Kidney (tissue), 14 donors: ENCODE data around the gene PACC1. TPM values are rescaled to one million over a fixed set of nuclear protein-coding genes. Genes with fewer than 3 reads are reported as not detected.

Experiments
- DNase-seq, 5 donors: peaks; one replicate each; pipeline ENCODE4 v3.0.0-alpha.2; 2013 to 2020
- FAIRE-seq: peaks from 2 replicates; lab custom pipeline; 2012; peaks lifted over from hg19 to GRCh38; lab: Jason Lieb, UNC
- H3K27ac ChIP-seq, 2 donors: one replicate each; pipeline ENCODE4 v1.7.0; 2013; ENCODE audit warnings: low read depth in 2 of 2, low read length in 2 of 2, inconsistent platforms in 1 of 2
- H3K27me3 ChIP-seq: one replicate; pipeline ENCODE4 v1.7.1; 2013; ENCODE audit warnings: low read length, inconsistent platforms; ENCODE audit not compliant: control insufficient read depth, insufficient read depth
- H3K36me3 ChIP-seq, 3 donors: one replicate each; pipeline versions ENCODE4 v1.7.0 to v1.7.1; 2013; ENCODE audit warnings: low read length in 3 of 3, control low read depth in 1 of 3, inconsistent platforms in 1 of 3; ENCODE audit not compliant: insufficient read depth in 3 of 3, control insufficient read depth in 2 of 3
- H3K4me1 ChIP-seq, 3 donors: one replicate each; pipeline versions ENCODE4 v1.7.0 to v1.7.1; 2013; ENCODE audit warnings: low read length in 3 of 3, inconsistent platforms in 1 of 3, low read depth in 1 of 3; ENCODE audit not compliant: control insufficient read depth in 2 of 3, insufficient read depth in 2 of 3
- H3K4me3 ChIP-seq, 3 donors: one replicate each; pipeline versions ENCODE4 v1.7.0 to v1.8.1; 2013; ENCODE audit warnings: low read length in 3 of 3, control low read depth in 1 of 3, inconsistent platforms in 1 of 3
- H3K9ac ChIP-seq, 3 donors: one replicate each; pipeline versions ENCODE4 v1.7.0 to v1.7.1; 2013; ENCODE audit warnings: low read length in 3 of 3, control low read depth in 1 of 3, inconsistent platforms in 1 of 3
- H3K9me3 ChIP-seq, 3 donors: one replicate each; pipeline versions ENCODE4 v1.7.0 to v1.7.1; 2013; ENCODE audit warnings: low read length in 3 of 3, control low read depth in 1 of 3, inconsistent platforms in 1 of 3; ENCODE audit not compliant: control insufficient read depth in 2 of 3, insufficient read depth in 1 of 3
- CTCF ChIP-seq: IDR thresholded peaks from 3 replicates; pipeline ENCODE4 v1.5.1; 2012; ENCODE audit warnings: mild to moderate bottlenecking, moderate library complexity, borderline replicate concordance; ENCODE audit not compliant: insufficient read depth; ENCODE audit errors: extremely low read depth
- intact Hi-C: fragments of 100-400 bp; cut with DNase I; formaldehyde crosslinking; loops from one replicate; pipeline ENCODE4 v1.11.1; 2022
- polyA plus RNA-seq: library from polyadenylated mRNA; stranded (reverse); fragments of 350-450 nt; fragmentation: Illumina TruSeq; extraction: RNeasy Lipid Tissue Mini Kit (QIAGEN cat#74804); gene quantifications from one replicate; pipeline ENCODE4 v1.2.3, GENCODE V29; 2014; ENCODE audit warnings: low read depth, low replicate concordance; ENCODE audit not compliant: insufficient read depth
- total RNA-seq: library from RNA; stranded (reverse); fragmentation: NEBNext Ultra II Directional; extraction: Animal tissue kit (Norgen Biotek cat#: 25700); gene quantifications from one replicate; pipeline ENCODE4 v1.2.1, GENCODE V29; 2021
- donor health status: control.
- donor health status: control.
- donor health status: control.
- donor health status: control.
- donor health status: control.
- donor health status: DM: yes; HTN: yes; CAD: no.
- donor health status: Normal renal cell carcinoma (clear cell type).

Gene PACC1
- total and polyA plus RNA-seq, 2 donors from 2014 or later, result 8.7 to 13.7 TPM

GRCh38 chr1:212446333-212446732, 31.6 kb upstream of the PACC1 start:
- Histone ChIP-seq H3K36me3 (peaks cover 0 to 6% (median 0%) of the 10 kb centered on the region in 3 donors), H3K27me3 (no peaks in the 10 kb centered on the region), H3K9ac (no peak overlapping the region), H3K4me1 (no peaks in the 10 kb centered on the region), H3K9me3 (no peaks in the 10 kb centered on the region), H3K27ac (no peak overlapping the region), H3K4me3 (no peak overlapping the region)
- intact Hi-C loops, result no loop called here
- no peak for TF ChIP-seq CTCF
- FAIRE-seq, result no peak
- no peak for DNase-seq

DNA sequence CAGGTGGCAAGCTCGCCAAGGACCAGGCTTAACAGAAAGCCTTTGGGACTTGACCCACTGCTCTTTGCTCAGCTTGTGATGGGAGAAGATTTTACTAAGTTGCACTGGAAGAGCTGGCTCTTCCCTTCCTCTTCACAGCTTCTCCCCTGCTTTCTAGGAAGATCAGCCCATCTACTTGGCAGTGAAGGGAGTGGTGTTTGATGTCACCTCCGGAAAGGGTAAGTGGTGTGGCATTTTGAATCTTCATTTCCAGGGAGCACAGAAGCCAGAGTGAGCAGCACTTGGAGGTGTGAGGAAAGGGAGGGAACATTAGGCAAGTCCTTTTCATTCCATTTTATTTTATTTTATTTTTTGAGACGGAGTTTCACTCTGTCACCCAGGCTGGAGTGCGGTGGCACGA, 27.7 kb upstream of the PACC1 start:
- intact Hi-C loops, result no loop called here
- Histone ChIP-seq H3K36me3 (peaks cover 0 to 6% (median 0%) of the 10 kb centered on the region in 3 donors), H3K9ac (no peak overlapping the region), H3K27ac (no peak overlapping the region), H3K27me3 (no peaks in the 10 kb centered on the region), H3K4me3 (no peak overlapping the region), H3K4me1 (no peaks in the 10 kb centered on the region), H3K9me3 (no peaks in the 10 kb centered on the region)
- DNase-seq (no peak), FAIRE-seq (no peak)
- TF ChIP-seq CTCF, result no peak

DNA sequence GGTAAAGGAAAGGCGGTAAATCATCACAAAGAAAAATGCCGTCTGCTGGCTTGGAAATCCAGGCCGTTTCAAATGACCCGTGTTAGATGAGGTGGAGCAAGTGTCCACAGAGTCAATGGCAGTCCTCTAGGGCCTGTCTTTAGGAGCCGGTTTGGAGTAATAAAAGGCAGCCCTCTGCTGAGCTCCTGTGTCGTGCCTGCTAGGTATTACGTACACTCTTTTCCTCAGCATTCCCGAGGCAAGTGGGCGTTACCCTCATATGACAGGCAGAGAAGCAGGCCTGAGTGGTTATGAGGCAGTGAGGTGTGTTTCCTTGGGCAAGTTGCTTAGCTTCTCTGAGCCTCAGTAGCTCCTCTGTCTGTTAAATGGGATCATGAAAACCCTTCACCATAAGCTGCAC, 25.7 kb upstream of the PACC1 start:
- no peaks in the 10 kb centered on the region for H3K9me3 ChIP-seq
- no peaks in the 10 kb centered on the region for H3K36me3 ChIP-seq
- DNase-seq (peak in 2 of 5 donors; percentile 19 to 54), FAIRE-seq (no peak)
- TF ChIP-seq CTCF, result no peak
- H3K9ac ChIP-seq, result no peak overlapping the region
- no peaks in the 10 kb centered on the region for H3K27me3 ChIP-seq
- H3K4me3 ChIP-seq, result no peak overlapping the region
- intact Hi-C loops, result no loop called here
- H3K27ac ChIP-seq, result no peak overlapping the region
- H3K4me1 ChIP-seq, result no peaks in the 10 kb centered on the region

GRCh38 chr1:212438831-212439237, 24.1 kb upstream of the PACC1 start:
- Histone ChIP-seq H3K9ac (no peak overlapping the region), H3K4me3 (no peak overlapping the region), H3K27me3 (no peaks in the 10 kb centered on the region), H3K27ac (no peak overlapping the region), H3K36me3 (no peaks in the 10 kb centered on the region), H3K4me1 (peaks cover 0 to 5% (median 2%) of the 10 kb centered on the region in 3 donors), H3K9me3 (no peaks in the 10 kb centered on the region)
- no peak for TF ChIP-seq CTCF
- no peak for DNase-seq
- FAIRE-seq, result no peak
- intact Hi-C loops, result no loop called here
